NCI-H748 (cell line): ENCODE data around the gene MSH6.

Experiments
- DNase-seq: peaks from one replicate; lab custom pipeline; 2025; ENCODE audit not compliant: unreplicated experiment; lab: John Stamatoyannopoulos, UW

The MSH6 gene

GRCh38 chr2:47783486-47784351 is 774 bp downstream of the MSH6 start:
- peak; percentile 79 for DNase-seq

DNA sequence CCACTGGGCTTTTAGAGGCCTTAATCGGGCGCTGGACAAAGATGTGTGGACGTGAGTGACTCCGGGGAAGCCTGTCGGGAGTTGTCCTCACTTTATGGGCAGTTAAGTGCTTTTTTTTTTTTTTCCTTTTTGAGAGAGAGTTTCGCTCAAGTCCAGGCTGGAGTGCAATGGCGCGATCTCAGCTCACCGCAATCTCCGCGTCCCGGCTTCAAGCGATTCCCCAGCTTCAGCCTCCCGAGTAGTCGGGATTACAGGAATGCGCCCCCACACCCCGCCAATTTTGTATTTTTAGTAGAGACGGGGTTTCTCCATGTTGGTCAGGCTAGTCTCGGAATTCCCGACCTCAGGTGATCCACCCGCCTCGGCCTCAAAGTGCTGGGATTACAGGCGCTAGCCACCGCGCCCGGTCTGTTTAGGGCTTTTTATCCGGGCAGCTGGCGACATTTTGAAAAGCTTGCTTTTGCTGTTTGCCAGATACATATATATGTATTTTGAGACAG is 1.5 kb downstream of the MSH6 start:
- DNase-seq = no peak

DNA sequence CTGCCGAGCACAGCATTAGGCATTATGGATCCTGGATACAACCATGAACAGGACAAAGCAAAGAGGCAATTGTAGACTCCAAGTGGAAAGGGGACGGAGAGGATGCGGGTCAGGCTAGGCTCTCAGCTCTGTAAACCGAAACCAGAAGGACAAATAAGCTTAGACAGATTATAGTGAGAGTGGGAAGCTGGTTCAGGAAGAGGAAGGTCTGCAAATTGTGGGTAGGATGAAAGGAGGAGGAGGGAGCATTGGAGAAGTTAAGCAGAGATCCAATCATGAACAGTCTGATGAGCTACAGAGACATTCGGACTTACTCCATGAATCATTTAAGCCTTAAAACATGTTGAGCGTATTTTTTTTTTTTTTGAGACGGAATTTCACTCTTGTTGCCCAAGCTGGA is 3.0 kb downstream of the MSH6 start:
- no peak for DNase-seq

- no peak for DNase-seq
Measured at GRCh38 chr2:47796090-47796697, 13.2 kb downstream of the MSH6 start.

DNA sequence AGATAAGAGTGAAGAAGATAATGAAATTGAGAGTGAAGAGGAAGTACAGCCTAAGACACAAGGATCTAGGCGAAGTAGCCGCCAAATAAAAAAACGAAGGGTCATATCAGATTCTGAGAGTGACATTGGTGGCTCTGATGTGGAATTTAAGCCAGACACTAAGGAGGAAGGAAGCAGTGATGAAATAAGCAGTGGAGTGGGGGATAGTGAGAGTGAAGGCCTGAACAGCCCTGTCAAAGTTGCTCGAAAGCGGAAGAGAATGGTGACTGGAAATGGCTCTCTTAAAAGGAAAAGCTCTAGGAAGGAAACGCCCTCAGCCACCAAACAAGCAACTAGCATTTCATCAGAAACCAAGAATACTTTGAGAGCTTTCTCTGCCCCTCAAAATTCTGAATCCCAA is 15.7 kb downstream of the MSH6 start:
- DNase-seq = no peak

DNA sequence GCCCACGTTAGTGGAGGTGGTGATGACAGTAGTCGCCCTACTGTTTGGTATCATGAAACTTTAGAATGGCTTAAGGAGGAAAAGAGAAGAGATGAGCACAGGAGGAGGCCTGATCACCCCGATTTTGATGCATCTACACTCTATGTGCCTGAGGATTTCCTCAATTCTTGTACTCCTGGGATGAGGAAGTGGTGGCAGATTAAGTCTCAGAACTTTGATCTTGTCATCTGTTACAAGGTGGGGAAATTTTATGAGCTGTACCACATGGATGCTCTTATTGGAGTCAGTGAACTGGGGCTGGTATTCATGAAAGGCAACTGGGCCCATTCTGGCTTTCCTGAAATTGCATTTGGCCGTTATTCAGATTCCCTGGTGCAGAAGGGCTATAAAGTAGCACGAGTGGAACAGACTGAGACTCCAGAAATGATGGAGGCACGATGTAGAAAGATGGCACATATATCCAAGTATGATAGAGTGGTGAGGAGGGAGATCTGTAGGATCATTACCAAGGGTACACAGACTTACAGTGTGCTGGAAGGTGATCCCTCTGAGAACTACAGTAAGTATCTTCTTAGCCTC is 16.2 kb downstream of the MSH6 start:
- no peak for DNase-seq

DNA sequence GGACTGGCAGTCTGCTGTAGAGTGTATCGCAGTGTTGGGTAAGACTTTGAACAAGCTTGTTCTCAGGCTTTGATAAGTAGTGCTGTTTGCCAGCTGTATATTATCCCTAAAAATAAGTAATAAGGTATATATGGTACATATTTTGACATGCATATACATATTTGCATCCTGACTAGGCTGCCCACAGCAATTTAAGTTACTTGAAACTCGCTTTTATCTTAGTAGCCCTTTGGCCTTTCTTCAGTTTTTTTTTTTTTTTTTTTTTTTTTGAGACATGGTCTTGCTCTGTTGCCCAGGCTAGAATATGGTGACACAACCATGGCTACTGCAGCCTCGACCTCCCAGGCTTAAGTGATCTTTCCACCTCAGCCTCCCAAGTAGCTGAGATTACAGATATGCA is 18.2 kb downstream of the MSH6 start:
- DNase-seq = no peak

- no peak for DNase-seq
Measured at GRCh38 chr2:47803363-47803762, 20.4 kb downstream of the MSH6 start.

- no peak for DNase-seq
Measured at GRCh38 chr2:47803770-47804169, 20.8 kb downstream of the MSH6 start.

GRCh38 chr2:47805850-47806249 is 22.9 kb downstream of the MSH6 start:
- no peak for DNase-seq

DNA sequence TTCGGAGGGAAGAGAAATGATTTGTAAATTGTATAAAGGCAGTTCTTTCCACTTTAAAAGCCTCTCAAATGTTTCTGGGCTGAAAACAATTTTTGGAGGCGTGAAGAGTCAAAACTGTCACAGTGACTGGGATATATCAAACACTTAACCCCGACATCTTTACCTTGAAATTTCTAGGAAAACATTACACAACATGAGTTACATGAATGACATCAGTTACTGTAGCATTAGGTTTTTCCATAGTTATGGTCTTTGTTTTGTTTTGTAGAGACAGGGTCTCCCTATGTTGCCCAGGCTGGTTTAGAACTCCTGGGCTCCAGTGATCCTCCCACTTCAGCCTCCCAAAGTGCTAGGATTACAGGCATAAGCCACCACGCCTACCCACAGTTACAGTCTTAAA is 25.7 kb downstream of the MSH6 start:
- no peak for DNase-seq

GRCh38 chr2:47809903-47810302 is 27.0 kb downstream of the MSH6 start:
- DNase-seq = no peak

DNA sequence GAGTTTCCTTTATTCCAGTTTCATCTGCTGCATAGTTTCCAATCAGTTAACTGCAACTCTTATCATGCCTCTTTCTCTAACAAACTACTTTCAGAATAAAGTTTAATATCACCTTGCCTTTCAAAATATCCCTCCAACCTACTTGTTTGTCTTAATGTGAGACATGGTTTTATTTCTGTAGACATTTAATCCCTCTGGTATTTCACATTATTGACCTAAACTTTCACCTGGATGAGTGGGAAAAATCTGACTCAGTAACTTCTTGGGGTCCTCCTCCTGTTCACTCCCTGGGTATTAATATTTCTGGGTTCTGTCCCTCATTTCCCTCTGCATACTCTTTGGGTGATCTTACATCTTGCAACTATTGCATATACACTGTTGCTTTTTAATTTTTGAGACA is 27.9 kb downstream of the MSH6 start:
- DNase-seq = no peak

- DNase-seq = no peak
Measured at GRCh38 chr2:47811668-47812067, 28.7 kb downstream of the MSH6 start.

DNA sequence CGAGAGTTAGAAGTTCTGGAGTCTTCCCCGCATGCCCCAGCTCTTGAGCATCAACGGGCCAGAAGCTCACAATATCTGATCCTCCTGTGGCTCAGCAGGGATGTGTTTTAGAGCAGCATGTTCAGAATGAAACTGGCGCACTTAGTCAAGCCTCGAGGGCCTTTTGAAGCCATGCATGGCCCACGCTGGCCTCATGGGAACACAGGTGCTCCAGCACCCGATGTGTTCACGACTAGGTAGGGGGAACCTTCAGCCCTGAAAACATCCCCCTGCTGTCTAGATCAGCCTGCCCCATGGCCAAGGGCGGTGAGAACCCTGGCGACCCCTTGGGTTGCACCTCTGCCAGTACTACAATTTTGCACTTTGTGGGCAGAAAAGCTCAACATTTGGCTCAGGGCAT is 32.8 kb downstream of the MSH6 start:
- no peak for DNase-seq

- no peak for DNase-seq
Measured at GRCh38 chr2:47818777-47819176, 35.8 kb downstream of the MSH6 start.

DNA sequence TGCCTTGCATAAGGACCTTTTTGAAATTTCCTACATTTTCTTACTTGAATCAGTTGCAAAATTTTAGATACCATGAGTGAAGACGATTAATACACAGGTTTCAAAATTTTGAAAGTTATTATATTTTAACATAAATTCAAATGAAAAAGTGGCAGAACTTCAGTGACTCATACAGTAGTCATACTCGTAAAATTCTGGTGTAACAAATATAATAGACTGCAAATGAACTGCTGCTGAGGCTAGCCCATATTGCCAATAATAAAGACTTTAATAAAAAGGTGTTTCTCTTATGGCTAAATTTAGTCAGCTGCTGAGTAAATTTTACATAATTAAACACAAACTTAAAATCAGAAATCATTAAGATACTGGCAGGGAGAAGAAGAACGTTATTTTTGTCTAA is 36.9 kb downstream of the MSH6 start:
- no peak for DNase-seq

DNA sequence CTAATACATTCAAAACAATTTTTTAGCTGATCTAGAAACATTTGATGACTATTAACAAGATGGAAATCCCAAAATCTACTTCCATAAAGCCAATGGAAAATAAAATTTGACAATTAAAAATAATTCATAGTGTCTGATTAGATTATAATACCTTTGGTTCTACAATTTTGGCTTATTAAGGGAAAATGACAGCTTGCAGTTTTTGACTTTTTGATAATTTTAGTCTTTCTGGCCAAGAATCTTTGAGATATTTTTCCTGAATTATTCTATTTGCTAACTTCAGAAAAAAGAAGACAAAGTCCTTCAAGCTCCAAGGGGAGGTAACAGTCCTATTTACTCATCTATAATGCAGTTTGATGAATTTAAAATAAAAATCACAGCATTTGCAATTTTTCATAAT is 39.6 kb downstream of the MSH6 start:
- DNase-seq = no peak

- DNase-seq = no peak
Measured at GRCh38 chr2:47833516-47833968, 50.6 kb downstream of the MSH6 start.

- DNase-seq = no peak
Measured at GRCh38 chr2:47838249-47838648, 55.3 kb downstream of the MSH6 start.

GRCh38 chr2:47838686-47839085 is 55.7 kb downstream of the MSH6 start:
- DNase-seq = no peak

DNA sequence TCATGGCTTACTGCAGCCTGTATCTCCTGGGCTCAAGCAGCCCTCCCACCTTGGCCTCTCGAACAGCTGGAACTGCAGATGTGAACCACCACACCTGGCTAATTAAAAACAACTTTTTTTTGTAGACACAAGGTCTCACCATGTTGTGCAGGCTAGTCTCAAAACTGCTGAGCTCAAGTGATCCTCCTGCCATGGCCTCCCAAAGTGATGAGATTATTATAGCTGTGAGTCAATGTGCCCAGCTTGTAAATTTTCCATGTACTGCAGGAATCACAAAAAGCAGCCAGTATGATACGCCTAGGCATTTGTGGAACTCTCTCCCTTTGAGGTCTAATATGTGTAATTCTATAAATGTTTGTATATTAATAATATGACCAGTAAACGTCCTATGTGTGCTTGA is 59.9 kb downstream of the MSH6 start:
- no peak for DNase-seq
